Stimulated activated CD4-positive, alpha-beta T cell treated with anti-CD3 and anti-CD28 coated beads, Interleukin-2, amount 100 ng/mL, for 48 hours (primary cell): ENCODE measurements around the gene PFDN2.

Experiments
- DNase-seq, 2 donors: peaks; one replicate each; pipeline ENCODE4 v3.0.0-alpha.2; 2020

PFDN2 gene

GRCh38 chr1:161117759-161118581 lies at the start of gene PFDN2, which contains the start of gene NIT1:
TSS of gene PFDN2 (minus strand) at chr1:161118037. CDS start at chr1:161118026, 11 bp downstream.
TSS of gene NIT1 (plus strand) at chr1:161118105. CDS start at chr1:161118177, 72 bp downstream.
- DNase-seq, result peak; percentile 81 to 84

GRCh38 chr1:161166669-161167548 lies 49.1 kb upstream of the PFDN2 start:
- DNase-seq, result no peak

DNA sequence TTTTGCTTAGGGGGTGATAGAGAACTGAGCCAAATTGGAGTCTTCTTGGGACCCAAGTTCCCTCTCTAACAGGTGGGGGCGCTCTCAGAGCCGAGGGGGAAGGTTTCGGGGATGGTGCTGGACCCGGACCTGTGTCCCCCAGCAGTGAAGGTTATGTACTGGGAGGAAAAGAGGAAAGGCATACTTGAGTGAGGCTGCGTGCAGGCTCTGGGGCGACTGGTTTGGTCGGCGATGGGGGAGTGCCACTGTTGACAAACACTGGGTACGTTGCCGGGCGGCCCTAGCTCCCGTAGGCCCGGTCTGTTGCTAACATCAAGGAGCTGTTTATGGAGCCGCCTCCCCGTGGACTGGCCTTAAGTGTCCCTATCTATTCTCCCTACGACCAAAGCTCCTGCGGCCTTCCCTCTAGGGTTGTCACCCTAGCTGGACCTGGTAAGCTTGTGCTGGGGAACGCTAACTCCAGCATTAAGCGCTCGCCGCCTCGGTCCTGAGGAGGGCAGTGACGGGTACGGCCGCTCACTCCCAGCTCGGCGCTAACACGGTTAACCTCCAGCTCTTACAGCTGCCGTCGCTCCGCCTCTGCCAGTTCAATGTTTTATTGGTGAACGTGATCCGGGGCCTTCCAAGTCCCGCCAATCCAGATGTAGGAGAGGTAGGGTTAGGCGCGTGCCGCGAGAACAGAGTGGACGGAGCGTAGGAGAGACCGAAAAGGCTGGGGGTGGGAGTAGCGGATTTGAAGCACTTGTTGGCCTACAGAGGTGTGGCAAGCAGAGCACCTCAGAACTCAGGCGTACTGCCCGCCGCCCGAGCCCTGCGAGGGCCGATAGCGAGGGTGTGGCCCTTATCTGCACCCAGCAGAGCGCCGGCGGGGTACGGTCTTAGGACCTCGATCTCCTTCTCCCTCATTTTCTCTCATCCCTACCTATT lies 48.2 kb upstream of the PFDN2 start, which contains the start of gene PPOX:
Gene PPOX (plus strand): TSS at position 685 of the 927 bp plus-strand sequence. CDS start 422 bp downstream, outside the sequence.
- DNase-seq, result peak; percentile 80 to 86

DNA sequence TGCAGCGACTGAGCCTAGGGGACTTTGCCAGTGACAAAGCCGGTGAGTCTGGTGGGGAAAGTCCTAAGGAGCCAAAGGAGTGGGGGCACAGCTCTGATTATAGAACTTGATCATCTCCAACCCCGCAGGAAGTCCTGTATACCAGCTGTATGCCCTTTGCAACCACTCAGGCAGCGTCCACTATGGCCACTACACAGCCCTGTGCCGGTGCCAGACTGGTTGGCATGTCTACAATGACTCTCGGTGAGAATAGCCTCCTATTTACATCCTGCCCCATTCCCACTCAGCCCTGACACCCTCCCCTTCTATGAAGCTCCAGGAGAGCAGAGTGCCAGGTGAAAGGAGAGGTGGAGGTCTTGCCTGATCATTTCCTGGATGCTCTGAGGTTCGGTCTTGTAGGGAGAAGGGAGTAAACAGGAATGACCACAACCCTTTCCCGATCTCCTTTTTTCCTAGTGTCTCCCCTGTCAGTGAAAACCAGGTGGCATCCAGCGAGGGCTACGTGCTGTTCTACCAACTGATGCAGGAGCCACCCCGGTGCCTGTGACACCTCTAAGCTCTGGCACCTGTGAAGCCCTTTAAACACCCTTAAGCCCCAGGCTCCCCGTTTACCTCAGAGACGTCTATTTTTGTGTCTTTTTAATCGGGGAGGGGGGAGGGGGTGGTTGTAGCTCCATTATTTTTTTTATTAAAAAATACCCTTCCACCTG lies 47.2 kb upstream of the PFDN2 start:
- no peak for DNase-seq

GRCh38 chr1:161163793-161164192 lies 46.0 kb upstream of the PFDN2 start:
- DNase-seq, result no peak

DNA sequence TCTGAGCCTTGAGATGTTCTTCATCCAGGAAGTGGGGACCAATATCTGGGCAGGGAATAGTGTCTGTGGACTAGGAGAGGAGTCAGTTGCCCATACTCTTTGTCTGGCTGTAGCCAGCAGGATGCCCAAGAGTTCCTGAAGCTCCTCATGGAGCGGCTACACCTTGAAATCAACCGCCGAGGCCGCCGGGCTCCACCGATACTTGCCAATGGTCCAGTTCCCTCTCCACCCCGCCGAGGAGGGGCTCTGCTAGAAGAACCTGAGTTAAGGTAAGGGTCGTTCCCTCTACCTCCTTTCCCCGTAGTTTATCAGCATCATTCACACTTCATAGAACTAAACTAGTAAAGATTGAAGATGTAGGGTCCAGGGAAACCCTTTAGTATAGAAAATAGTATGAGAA lies 45.0 kb upstream of the PFDN2 start:
- no peak for DNase-seq

DNA sequence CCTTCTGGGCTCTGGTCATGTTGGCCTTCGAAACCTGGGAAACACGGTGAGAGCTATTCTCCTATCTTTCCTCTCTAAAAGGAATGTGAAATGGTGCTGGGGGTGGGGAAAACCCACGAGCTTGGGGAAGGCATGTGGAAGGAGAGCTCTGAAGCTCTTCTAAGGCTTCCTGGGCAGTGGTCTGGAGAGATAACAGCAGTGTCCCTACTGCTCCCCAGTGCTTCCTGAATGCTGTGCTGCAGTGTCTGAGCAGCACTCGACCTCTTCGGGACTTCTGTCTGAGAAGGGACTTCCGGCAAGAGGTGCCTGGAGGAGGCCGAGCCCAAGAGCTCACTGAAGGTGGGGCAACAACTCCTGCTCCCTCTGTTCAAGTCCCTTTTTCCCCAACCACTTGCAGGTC lies 44.2 kb upstream of the PFDN2 start:
- no peak for DNase-seq

GRCh38 chr1:161161652-161162051 lies 43.8 kb upstream of the PFDN2 start:
- no peak for DNase-seq

DNA sequence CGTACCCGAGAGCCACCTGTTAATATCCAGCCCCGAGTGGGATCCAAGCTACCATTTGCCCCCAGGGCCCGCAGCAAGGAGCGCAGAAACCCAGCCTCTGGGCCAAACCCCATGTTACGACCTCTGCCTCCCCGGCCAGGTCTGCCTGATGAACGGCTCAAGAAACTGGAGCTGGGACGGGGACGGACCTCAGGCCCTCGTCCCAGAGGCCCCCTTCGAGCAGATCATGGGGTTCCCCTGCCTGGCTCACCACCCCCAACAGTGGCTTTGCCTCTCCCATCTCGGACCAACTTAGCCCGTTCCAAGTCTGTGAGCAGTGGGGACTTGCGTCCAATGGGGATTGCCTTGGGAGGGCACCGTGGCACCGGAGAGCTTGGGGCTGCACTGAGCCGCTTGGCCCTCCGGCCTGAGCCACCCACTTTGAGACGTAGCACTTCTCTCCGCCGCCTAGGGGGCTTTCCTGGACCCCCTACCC lies 42.9 kb upstream of the PFDN2 start:
- DNase-seq, result no peak

GRCh38 chr1:161159913-161160243 lies 42.0 kb upstream of the PFDN2 start:
- no peak for DNase-seq

DNA sequence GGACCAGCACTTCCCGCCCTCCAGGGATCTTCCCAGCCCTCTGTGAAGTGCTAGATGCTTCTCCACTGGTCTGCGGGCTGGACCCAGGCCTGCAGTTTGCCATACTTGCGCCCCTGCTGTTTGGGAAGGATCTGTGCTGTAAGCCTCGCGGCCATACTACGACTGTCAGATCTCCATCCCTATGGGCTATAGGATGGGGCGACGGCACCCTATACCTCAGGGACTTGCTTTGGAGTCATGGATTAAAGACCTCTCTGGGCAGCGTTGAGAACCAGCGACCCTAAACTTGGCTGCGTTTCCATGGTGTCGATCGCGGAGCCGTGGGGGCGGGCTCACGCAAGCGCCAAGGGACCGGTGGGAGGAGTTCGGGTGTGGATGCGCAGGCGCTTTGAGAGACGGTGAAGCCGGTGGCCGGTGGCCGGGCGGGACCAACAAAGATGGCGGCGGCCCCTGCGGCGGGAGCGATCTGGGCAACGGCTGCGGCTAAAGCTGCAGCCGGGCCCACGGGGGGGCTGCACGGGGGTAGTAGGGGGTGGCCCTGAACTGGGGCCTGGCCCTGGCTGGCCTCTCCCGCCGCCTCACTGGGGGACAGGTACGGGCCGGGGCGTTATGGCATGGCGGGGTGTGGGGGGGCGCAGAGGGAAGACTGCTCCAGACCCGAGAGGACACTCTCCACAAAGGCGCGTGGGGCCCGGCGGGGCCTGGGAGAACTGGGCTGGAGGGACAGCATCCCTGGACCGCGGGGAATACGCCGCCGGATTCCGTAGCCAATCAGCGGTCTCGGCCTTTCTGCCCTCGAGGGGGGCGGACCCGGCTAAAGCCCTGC lies 41.5 kb upstream of the PFDN2 start, which contains the start of gene USP21:
Gene USP21 (plus strand): TSS at position 414 of the 826 bp plus-strand sequence. CDS start 1,141 bp downstream, outside the sequence.
- peak; percentile 89 for DNase-seq

DNA sequence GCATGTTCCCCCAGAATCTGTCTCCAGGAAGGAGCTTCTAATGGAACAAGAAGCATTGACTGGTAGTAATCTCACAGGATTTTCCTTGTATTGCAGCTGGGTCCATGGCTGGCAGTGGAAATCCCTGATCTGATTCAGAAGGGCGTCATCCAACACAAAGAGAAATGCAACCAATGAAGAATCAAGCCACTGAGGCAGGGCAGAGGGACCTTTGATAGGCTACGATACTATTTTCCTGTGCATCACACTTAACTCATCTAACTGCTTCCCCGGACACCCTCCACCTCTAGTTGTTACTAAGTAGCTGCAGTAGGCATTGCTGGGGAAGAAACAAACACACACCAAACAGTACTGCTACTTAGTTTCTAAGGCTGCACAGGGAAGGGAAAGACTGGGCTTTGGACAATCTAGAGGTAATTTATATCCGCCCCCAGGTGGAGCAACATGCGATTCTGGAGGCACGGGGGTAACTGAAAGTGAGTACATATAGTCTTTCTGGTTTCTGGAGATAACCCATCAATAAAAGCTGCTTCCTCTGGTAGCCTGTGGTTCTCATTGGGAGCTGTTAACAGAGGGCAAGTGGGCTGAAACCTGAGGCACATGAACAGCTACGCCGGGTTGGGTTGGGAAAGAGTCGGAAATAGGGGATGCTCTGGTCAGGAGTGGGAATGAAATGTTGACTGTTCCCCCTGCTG lies 40.6 kb upstream of the PFDN2 start:
- DNase-seq, result no peak

DNA sequence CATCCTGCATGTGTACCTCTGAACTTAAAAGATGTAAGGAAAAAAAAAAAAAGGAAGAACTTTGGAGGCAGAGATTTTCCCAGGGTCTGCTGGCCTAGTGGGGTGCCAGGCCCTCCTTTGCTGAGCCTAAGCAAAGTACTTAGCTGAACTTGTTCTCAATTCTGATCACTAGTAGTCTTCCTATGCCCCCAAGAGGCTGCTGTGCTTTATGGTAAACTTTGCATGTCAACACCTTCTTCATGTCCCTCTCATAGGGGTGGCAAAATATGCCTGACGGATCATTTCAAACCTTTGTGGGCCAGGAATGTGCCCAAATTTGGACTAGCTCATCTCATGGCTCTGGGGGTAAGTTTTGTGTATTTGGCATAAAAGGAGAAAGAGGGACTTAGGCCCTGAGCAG lies 40.0 kb upstream of the PFDN2 start:
- DNase-seq, result no peak

- DNase-seq, result peak; percentile 65 to 66
These were observed 36.0 kb upstream of the PFDN2 start, which contains the start of gene UFC1 for GRCh38 chr1:161153682-161154337. TSS of gene UFC1 (plus strand) at chr1:161153978. CDS start at chr1:161153998, 20 bp downstream.

GRCh38 chr1:161153176-161153575 lies 35.3 kb upstream of the PFDN2 start:
- no peak for DNase-seq

DNA sequence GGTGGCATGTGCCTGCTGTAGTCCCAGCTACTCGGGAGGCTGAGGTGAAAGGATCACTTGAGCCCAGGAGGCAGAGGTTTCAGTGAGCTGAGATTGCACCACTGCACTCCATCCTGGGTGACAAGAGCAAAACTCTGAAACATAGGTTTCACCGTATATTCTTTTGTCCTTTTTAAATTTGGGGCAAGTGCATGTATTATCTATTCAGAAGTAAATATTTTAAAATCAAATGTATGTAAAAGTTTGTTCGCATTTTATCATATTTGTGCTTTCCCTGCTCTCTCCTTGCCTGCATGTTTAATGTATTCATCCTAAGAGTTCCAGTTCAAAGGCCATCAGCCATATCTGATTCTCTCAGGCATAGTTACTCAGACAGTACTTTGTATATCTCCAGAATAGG lies 28.0 kb upstream of the PFDN2 start:
- DNase-seq, result no peak

GRCh38 chr1:161140755-161141400 lies 23.0 kb upstream of the PFDN2 start:
- DNase-seq, result no peak

GRCh38 chr1:161139766-161140165 lies 21.9 kb upstream of the PFDN2 start:
- peak in 1 of 2 donors; percentile 25 for DNase-seq

DNA sequence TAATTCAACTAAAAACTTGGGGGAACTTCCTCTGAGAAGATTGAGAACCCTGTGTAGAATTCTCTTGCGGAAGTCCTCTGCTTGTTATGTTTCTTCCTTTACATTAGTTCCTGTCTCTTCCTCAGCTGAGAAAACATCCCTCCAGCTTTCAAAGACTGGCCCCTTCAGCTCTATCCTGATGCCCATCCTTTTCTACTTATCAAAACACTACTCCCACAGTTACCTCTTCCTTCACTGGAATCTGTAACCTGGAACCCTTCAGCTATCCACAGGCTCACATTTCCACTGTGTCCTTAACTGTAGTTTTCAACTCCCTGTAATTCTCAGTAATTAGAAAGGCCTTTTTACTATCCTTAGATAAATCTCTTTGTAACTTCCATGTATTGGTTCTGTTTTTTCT lies 20.6 kb upstream of the PFDN2 start:
- DNase-seq, result no peak
